Endothelial cell of umbilical vein (primary cell): ENCODE data around the gene ZNF74. TPM values are rescaled to one million over a fixed set of nuclear protein-coding genes. Genes with fewer than 3 reads are reported as not detected.

Source experiments
- BruUV-seq: library from RNA; stranded (reverse); fragments of 400-500 nt; replicated peaks from 2 replicates; lab custom pipeline; 2021; lab: Mats Ljungman, UMichigan
- CTCF ChIA-PET: fragments of 300-600, 350-600 bp; sonication (Branson Sonifier 250); formaldehyde crosslinking; loops from one replicate; lab custom pipeline; 2021; ENCODE audit warnings: antibody characterized with exemption, inconsistent platforms; lab: Charles Lee
- POLR2A ChIA-PET: fragments of 300-600, 350-600 bp; sonication (Branson Sonifier 250); formaldehyde crosslinking; loops from one replicate; lab custom pipeline; 2021; ENCODE audit warnings: antibody characterized with exemption, inconsistent platforms; lab: Charles Lee
- DNase-seq: peaks from one replicate; pipeline ENCODE4 v3.0.0-alpha.2; 2011; ENCODE audit warnings: low read depth, low spot score
- FAIRE-seq: peaks from 2 replicates; lab custom pipeline; 2011; peaks lifted over from hg19 to GRCh38; lab: Jason Lieb, UNC
- H2AFZ ChIP-seq: 2 replicates; pipeline ENCODE4 v1.6.0; 2012; ENCODE audit warnings: low read depth, low read length, control low read depth, inconsistent platforms
- H3K27ac ChIP-seq: 2 replicates; pipeline ENCODE4 v1.5.1; 2011; ENCODE audit warnings: low read depth, mild to moderate bottlenecking, control low read depth, low read length, moderate library complexity; ENCODE audit not compliant: insufficient read depth
- H3K27me3 ChIP-seq, 2 experiments: 2 replicates each; pipeline versions ENCODE4 v1.6.0 to v1.6.1; 2011; ENCODE audit warnings: low read length in 2 of 2, mixed read lengths in 1 of 2; ENCODE audit not compliant: control insufficient read depth in 2 of 2, insufficient read depth in 2 of 2
- H3K36me3 ChIP-seq, 2 experiments: 2 replicates in 1 of 2; 3 replicates in 1 of 2; pipeline ENCODE4 v1.5.1; 2011; ENCODE audit warnings: low read length in 2 of 2, mild to moderate bottlenecking in 1 of 2, moderate library complexity in 1 of 2; ENCODE audit not compliant: control insufficient read depth in 2 of 2, insufficient read depth in 2 of 2; ENCODE audit errors: extremely low read depth in 1 of 2
- H3K4me1 ChIP-seq: 3 replicates; pipeline ENCODE4 v1.5.1; 2011; ENCODE audit warnings: mild to moderate bottlenecking, low read length; ENCODE audit not compliant: control insufficient read depth, insufficient read depth; ENCODE audit errors: extremely low read depth
- H3K4me2 ChIP-seq: 2 replicates; pipeline ENCODE4 v1.6.1; 2011; ENCODE audit warnings: low read length, control low read depth, mixed read lengths; ENCODE audit not compliant: insufficient read depth
- H3K4me3 ChIP-seq, 3 experiments: fragments of 200-600 bp in 1 of 3; sonication (generic), shearing (Covaris generic) in 1 of 3; replicated peaks in 1 of 3; 2 replicates each; pipeline ENCODE4 v1.5.1; 2011 to 2016; ENCODE audit warnings: control low read depth in 3 of 3, low read length in 3 of 3, mild to moderate bottlenecking in 2 of 3, inconsistent platforms in 1 of 3, low read depth in 1 of 3, moderate library complexity in 1 of 3; ENCODE audit not compliant: insufficient read depth in 1 of 3
- H3K79me2 ChIP-seq: 2 replicates; pipeline ENCODE4 v1.6.0; 2012; ENCODE audit warnings: low read length, inconsistent platforms; ENCODE audit not compliant: control insufficient read depth, insufficient read depth
- H3K9ac ChIP-seq: replicated peaks from 2 replicates; pipeline ENCODE3; 2011; ENCODE audit warnings: low read length, control low read depth; ENCODE audit not compliant: insufficient read depth; ENCODE audit errors: extremely low read depth
- H3K9me1 ChIP-seq: replicated peaks from 3 replicates; pipeline ENCODE4 v1.6.0; 2011; ENCODE audit warnings: mild to moderate bottlenecking, low read length; ENCODE audit not compliant: control insufficient read depth, insufficient read depth; ENCODE audit errors: extremely low read depth
- H3K9me3 ChIP-seq: replicated peaks from 2 replicates; pipeline ENCODE4 v1.5.1; 2012; ENCODE audit warnings: low read length, inconsistent platforms; ENCODE audit not compliant: control insufficient read depth, insufficient read depth
- H4K20me1 ChIP-seq: replicated peaks from 2 replicates; pipeline ENCODE3; 2011; ENCODE audit warnings: mild to moderate bottlenecking, low read length; ENCODE audit not compliant: control insufficient read depth, insufficient read depth; ENCODE audit errors: extremely low read depth
- EZH2 ChIP-seq: IDR thresholded peaks from 2 replicates; pipeline ENCODE4 v1.6.1; 2012; ENCODE audit warnings: borderline replicate concordance, low read depth, mild to moderate bottlenecking, moderate library complexity, low read length, inconsistent platforms; ENCODE audit not compliant: severe bottlenecking
- FOS ChIP-seq: IDR thresholded peaks from 2 replicates; pipeline ENCODE4 v1.6.1; 2011; ENCODE audit warnings: mild to moderate bottlenecking, low read length, moderate library complexity, borderline replicate concordance; ENCODE audit not compliant: insufficient read depth
- GATA2 ChIP-seq: IDR thresholded peaks from 2 replicates; pipeline ENCODE4 v1.7.0; 2011; ENCODE audit warnings: low read depth, mild to moderate bottlenecking, moderate library complexity, mixed read lengths, low read length; ENCODE audit not compliant: insufficient read length, insufficient read depth
- JUN ChIP-seq: IDR thresholded peaks from 2 replicates; pipeline ENCODE4 v1.6.1; 2011; ENCODE audit warnings: borderline replicate concordance, low read depth; ENCODE audit not compliant: insufficient read length, insufficient read depth
- MYC ChIP-seq: IDR thresholded peaks from one replicate; pipeline ENCODE4 v1.6.1; 2011; ENCODE audit warnings: mild to moderate bottlenecking, low read depth, low read length
- POLR2A ChIP-seq: IDR thresholded peaks from 2 replicates; pipeline ENCODE4 v1.6.1; 2012; ENCODE audit warnings: low read depth, mild to moderate bottlenecking, control low read depth, low read length
- POLR2AphosphoS5 ChIP-seq: IDR thresholded peaks from 2 replicates; pipeline ENCODE4 v1.6.1; 2012; ENCODE audit warnings: low read depth, mild to moderate bottlenecking, control low read depth, low read length, moderate library complexity; ENCODE audit not compliant: insufficient read depth
- dilution Hi-C: fragments of 300-500 bp; cut with MboI; formaldehyde crosslinking; loops from one replicate; pipeline ENCODE4 v1.15.0; 2019; ENCODE audit warnings: low sequenced_read_pairs; ENCODE audit not compliant: extremely low pct_ligation_motif_present
- intact Hi-C: fragments of 100-400 bp; cut with micrococcal nuclease; formaldehyde crosslinking; loops from one replicate; pipeline ENCODE4 v1.10.0; 2022
- polyA plus RNA-seq, 4 experiments: library from polyadenylated mRNA; depleted of rRNA in 3 of 4; stranded (reverse) in 3 of 4; unstranded in 1 of 4; fragments of >200 nt; gene quantifications; 2 replicates each; pipeline versions ENCODE4 v1.2.1 to v1.2.3, GENCODE V29; 2011 to 2012; ENCODE audit warnings: missing spikeins in 1 of 4
- total RNA-seq: library from RNA; stranded (reverse); gene quantifications from 2 replicates; pipeline ENCODE4 v1.2.3, GENCODE V29; 2021
- TF ChIP-seq, protein P1 (sequence below): IDR thresholded peaks from 2 replicates; pipeline ENCODE4 v1.6.1; 2011; ENCODE audit not compliant: insufficient read depth, insufficient read length
- TF ChIP-seq, protein P2 (sequence below), 2 donors: IDR thresholded peaks; 1 replicate in 1 of 2; 2 replicates in 1 of 2; pipeline ENCODE4 v1.5.1; 2011; ENCODE audit warnings: low read length in 2 of 2, mild to moderate bottlenecking in 2 of 2, moderate library complexity in 2 of 2, control low read depth in 1 of 2, inconsistent platforms in 1 of 2, low read depth in 1 of 2; ENCODE audit not compliant: insufficient read depth in 1 of 2; ENCODE audit errors: extremely low read depth in 1 of 2

ZNF74 gene
- total and polyA plus RNA-seq, 2 donors (not counting 3 experiments of a cell fraction or from before 2014, with no cell fraction given) = 8.6 to 13.4 TPM

DNA sequence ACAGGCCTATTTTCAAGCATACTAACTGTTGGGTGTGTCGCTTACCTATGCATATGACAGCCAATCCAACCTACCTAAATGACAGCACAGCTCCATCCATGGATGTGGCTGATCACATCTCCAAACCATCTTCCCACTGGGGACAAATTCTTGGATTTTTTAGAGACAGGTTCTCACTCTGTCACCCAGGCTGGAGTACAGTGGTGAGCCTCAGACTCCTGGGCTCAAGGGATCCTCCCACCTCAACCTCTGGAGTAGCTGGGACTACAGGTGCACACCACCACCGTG, 25.7 kb downstream of the ZNF74 start:
- intact Hi-C loops = no loop called here

More for the DNA sequence above, 25.7 kb downstream of the ZNF74 start:
- no peaks in the 10 kb centered on the region for H3K36me3 ChIP-seq
- H3K4me2 ChIP-seq = no peak overlapping the region
- H4K20me1 ChIP-seq = no peaks in the 10 kb centered on the region
- BruUV-seq = no TSS peak
- H3K9me3 ChIP-seq = no peaks in the 10 kb centered on the region
- TF ChIP-seq, protein P1, sequence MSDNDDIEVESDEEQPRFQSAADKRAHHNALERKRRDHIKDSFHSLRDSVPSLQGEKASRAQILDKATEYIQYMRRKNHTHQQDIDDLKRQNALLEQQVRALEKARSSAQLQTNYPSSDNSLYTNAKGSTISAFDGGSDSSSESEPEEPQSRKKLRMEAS = no peak
- TF ChIP-seq POLR2A (no peak), FOS (no peak), EZH2 (no peak), GATA2 (no peak), JUN (no peak), MYC (no peak), POLR2AphosphoS5 (no peak)
- TF ChIP-seq, protein P2, sequence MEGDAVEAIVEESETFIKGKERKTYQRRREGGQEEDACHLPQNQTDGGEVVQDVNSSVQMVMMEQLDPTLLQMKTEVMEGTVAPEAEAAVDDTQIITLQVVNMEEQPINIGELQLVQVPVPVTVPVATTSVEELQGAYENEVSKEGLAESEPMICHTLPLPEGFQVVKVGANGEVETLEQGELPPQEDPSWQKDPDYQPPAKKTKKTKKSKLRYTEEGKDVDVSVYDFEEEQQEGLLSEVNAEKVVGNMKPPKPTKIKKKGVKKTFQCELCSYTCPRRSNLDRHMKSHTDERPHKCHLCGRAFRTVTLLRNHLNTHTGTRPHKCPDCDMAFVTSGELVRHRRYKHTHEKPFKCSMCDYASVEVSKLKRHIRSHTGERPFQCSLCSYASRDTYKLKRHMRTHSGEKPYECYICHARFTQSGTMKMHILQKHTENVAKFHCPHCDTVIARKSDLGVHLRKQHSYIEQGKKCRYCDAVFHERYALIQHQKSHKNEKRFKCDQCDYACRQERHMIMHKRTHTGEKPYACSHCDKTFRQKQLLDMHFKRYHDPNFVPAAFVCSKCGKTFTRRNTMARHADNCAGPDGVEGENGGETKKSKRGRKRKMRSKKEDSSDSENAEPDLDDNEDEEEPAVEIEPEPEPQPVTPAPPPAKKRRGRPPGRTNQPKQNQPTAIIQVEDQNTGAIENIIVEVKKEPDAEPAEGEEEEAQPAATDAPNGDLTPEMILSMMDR (IDR thresholded peaks at IDR 0.05; ENCODE audit: extremely low read depth in 1 of 2, insufficient read depth in 1 of 2, low read depth in 1 of 2, low read length in 2 of 2) = no peak
- no peaks in the 10 kb centered on the region for H3K9me1 ChIP-seq
- peaks cover 0 to under 1% of the 10 kb centered on the region in 2 experiments for H3K27me3 ChIP-seq
- no peak overlapping the region for H2AFZ ChIP-seq
- dilution Hi-C loops = no loop called here
- no peak overlapping the region for H3K9ac ChIP-seq
- H3K79me2 ChIP-seq = no peaks in the 10 kb centered on the region
- DNase-seq (no peak), FAIRE-seq (no peak)
- ChIA-PET POLR2A (no interaction called here), CTCF (interaction anchor here (1.6 to 4.3 kb wide), 3 partner anchors 14 to 79 kb away, joined by 14 to 337 read pairs (median 36); no protein-coding TSS in a partner anchor)
- H3K4me1 ChIP-seq = no peaks in the 10 kb centered on the region
- H3K4me3 ChIP-seq = no peak overlapping the region
- H3K27ac ChIP-seq = no peak overlapping the region
